AG10803 (cell line): ENCODE measurements around the gene SPAAR.

ENCODE experiments used
- DNase-seq: peaks from one replicate; pipeline ENCODE4 v3.0.0; 2010; ENCODE audit warnings: low read depth
- H3K4me3 ChIP-seq: 2 replicates; pipeline ENCODE4 v1.5.1; 2011; ENCODE audit warnings: mild to moderate bottlenecking, low read length, control low read depth
- CTCF ChIP-seq: conservative IDR thresholded peaks from 2 replicates; pipeline ENCODE4 v1.5.1; 2011; ENCODE audit warnings: mild to moderate bottlenecking, low read length, control low read depth, inconsistent platforms

Gene SPAAR

GRCh38 chr9:35917261-35917660 lies 8.0 kb downstream of the SPAAR start:
- no peak overlapping the region for H3K4me3 ChIP-seq
- no peak for TF ChIP-seq CTCF
- no peak for DNase-seq

- no peak for DNase-seq
- no peak for TF ChIP-seq CTCF
- no peak overlapping the region for H3K4me3 ChIP-seq
These were observed 9.5 kb downstream of the SPAAR start for GRCh38 chr9:35918780-35919179.

GRCh38 chr9:35919212-35920008 lies 10.1 kb downstream of the SPAAR start:
- TF ChIP-seq CTCF, result no peak
- no peak for DNase-seq
- H3K4me3 ChIP-seq, result no peak overlapping the region

- no peak for TF ChIP-seq CTCF
- DNase-seq, result peak; percentile 16
- H3K4me3 ChIP-seq, result no peak overlapping the region
These were observed 10.8 kb downstream of the SPAAR start for GRCh38 chr9:35920051-35920620.

- H3K4me3 ChIP-seq, result no peak overlapping the region
- no peak for DNase-seq
- no peak for TF ChIP-seq CTCF
These were observed 14.3 kb downstream of the SPAAR start for GRCh38 chr9:35923598-35923926.

GRCh38 chr9:35923927-35924763 lies 14.9 kb downstream of the SPAAR start:
- peak overlapping the region; percentile 15 for H3K4me3 ChIP-seq
- peak; percentile 94 for DNase-seq
- no peak for TF ChIP-seq CTCF
